Caki2 (cell line): ENCODE results near the gene TTLL9. TPM values are rescaled to one million over a fixed set of nuclear protein-coding genes. Genes with fewer than 3 reads are reported as not detected.

Experiments used
- DNase-seq: peaks from one replicate; pipeline ENCODE4 v3.0.0-alpha.2; 2015; ENCODE audit warnings: low read depth
- in situ Hi-C: cut with HindIII; loops from 2 replicates; pipeline ENCODE4 v1.10.0; 2016; ENCODE audit warnings: low sequenced_read_pairs, low pct_unique_long_range_greater_than_20kb, mixed read lengths
- total RNA-seq: library from RNA; depleted of rRNA; stranded (reverse); fragments of >200 nt; shearing (Covaris generic); gene quantifications from 2 replicates; pipeline ENCODE4 v1.2.3, GENCODE V29; 2014; ENCODE audit warnings: low replicate concordance

TTLL9 gene
- total RNA-seq, 1 experiment from 2014 or later = 0.20 TPM

DNA sequence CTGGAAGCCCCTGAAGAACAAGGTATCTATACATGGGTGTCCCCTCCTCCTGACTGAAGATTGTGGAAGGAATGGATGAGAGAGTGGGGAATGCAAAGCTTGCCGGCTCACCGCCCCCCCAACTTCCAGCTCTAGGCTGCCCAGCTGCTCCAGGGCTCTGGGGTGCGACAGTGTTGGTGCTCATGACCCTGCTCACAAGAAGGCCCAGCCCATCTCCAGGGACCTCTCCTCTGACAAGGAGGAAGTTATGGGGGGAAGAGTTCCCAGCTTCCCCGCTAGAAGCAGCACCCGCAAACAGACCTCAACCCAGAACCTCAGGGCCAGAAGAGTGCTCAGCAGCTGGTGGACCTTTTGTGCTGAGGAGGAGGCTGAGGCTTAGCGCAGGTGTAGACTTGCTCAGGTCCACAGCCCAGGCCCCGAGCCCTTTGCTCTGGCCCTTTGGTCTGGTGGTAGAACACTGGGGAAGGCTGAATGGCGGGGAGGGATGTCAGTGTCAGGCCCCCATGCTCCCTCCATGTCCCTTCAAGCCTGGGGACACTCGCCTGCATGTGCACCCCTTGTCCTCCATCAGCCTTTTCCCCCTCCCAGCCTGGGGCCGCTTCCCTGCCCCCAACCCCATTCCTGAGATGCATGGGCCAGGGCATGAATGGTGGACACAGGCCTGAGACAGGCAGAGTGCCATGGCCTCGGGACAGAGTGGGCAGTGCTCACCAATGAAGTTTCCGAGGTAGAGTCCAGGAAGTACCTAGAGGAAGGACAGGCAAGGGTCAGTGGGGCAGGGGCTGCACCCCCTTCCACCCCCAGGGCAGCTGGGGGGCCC lies 1.4 kb upstream of the TTLL9 start:
- in situ Hi-C loops = no loop called here
- no peak for DNase-seq

DNA sequence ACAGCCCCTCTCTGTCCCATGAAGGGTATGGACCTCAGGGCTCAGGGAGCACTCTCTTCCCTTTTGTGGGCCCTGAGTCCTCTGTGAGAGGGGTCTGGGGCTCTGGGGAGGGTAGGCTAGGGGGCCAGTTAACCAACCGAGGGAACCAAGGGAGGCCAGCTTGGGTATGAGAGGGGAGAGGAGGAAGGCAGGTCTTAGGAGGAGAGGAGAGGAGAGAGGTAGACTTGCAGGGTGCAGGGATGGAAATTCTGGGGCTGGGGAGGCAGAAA lies 827 bp upstream of the TTLL9 start:
- DNase-seq = no peak
- in situ Hi-C loops = no loop called here

DNA sequence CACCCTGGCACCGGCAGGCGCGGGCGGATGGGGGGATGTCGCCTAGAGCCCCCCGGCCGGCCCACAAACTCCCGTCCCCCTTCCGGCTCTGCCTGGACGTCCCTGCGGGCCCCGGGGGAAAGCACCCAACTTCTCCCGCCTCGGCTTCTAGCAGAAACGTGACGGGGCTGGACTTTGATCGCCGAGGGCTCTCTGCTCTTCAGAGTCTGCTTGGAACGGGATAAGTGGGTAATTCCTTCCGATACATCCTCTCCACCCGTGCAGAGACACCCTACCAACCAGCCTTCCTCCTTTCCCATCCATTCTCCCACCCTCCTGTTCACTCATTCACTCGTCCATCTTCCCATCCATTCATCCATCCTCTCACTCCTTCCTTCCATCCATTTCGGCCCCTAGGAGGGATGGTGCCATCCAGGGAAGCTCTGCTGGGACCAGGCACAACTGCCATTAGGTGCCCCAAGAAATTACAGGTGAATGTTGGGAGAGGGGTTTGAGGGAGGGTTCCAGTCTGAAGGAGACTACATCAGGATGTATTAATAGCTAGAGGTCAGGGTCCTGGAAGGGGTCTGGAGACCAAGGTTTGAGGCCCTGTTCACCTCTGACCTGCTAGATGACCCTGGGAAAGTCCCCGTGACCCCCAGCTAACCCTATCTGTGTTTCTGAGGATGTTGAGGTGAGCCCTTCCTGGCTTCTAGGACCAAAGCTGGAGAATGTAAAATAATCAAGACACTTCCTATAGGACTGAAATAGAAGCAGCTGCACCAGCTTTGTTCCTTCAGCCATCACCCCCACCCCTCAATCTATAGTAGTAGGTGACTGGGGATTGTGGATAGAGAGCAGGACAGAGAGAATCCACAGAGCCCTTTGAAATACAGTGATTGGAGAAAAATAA lies 538 bp downstream of the TTLL9 start:
- no peak for DNase-seq
- in situ Hi-C loops = no loop called here

DNA sequence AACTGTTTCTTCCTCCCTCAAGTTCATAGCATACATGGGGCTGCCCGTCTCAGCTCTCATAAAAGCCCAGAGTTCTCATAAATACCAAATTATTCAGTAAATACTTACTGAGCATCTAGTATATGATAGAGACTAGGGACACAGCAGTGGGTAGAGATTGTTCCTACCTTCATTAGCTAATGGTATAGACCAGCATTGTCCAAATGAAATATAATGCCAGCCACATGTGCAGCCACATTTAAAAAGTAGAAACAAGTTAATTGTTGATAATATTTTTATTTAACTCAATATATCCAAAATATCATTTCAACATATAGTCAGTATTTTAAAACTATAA lies 1.2 kb downstream of the TTLL9 start:
- no peak for DNase-seq
- in situ Hi-C loops = no loop called here

DNA sequence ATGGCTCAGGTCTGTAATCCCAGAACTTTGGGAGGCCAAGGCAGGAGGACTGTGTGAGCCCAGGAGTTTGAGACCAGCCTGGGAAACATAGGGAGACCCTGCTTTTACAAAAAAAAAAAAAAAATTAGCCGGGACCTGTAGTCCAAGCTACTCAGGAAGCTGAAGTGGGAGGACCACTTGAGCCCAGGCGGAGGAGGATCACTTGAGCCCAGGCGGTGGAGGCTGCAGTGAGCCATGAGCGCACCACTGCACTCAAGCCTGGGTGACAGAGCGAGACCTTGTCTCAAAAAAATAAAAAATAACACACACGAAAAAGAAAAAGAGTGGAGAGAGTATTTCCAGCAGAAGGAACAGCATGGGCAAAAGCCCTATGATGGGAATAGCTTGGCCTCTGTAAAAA lies 2.0 kb downstream of the TTLL9 start:
- in situ Hi-C loops = no loop called here
- no peak for DNase-seq

DNA sequence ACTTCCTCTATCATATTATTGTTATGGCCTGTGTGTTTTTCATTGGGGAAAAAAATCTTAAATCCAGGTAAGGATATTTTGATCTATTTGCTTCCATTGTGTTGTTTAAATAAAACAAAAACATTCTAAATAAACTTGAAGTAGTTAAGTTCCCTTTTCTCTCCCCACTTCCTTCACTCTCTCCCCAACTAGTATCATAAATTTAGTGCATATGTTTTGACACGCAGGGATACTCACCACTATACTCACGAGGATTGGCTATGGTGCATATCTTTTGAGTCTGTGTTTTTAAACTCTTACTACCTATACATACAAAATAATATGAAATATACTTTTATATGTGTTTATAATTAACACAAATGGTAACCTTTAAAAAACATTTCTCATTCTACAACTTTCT lies 5.2 kb downstream of the TTLL9 start:
- in situ Hi-C loops = no loop called here
- DNase-seq = no peak

DNA sequence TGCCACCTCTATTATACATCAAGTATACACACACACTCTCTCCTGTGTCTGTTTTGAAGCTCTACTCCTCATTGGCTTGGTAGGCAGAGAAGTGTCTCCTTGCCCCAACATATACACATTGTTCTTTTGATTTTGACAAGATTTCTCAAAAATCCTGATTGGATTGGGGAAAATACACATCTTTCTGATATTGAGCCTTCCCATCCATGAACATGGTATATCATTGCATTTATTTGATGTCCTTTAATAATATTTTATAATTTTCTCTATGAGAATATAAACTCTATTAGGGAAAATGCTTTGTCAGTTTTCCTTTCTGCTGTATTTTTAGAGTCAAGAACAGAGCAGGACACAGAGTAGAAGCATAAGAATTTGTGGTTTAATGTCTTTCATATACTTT lies 7.2 kb downstream of the TTLL9 start:
- in situ Hi-C loops = no loop called here
- no peak for DNase-seq

DNA sequence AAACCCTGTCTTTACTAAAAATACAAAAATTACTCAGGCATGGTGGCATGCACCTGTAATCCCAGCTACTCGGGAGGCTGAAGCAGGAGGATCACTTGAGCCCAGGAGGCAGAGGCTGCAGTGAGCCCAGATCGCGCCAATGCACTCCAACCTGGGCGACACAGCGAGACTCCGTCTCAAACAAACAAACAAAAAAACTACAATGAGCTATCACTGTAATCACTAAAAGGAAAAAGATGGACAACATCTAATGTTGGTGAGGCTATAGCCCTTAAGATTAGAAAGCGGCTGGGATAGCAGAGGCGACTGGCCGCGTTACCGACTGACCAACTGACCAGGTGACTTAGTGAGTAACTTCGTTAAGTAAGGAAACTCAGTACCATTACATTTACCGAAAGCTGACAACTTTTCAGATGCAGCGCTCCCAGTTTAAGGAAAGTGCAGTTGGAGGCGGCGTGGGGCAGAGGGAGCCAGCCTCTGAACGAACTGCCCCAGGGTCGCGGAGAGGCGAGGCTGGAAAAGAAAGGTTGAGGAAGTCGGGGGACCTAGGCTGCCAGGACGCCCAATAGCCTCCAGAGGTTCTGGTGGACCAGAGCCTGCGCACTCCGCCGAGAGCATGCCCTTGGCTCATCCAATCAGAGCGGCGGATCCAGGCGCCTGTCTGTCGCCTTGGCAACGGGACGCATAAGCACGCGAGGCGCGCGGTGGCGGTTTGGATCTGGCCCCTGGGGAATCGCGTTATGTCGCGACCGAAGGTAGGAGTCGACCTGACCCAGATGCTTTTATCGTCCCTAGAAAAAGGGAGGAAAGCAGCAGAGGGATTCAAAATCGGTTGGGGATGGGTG lies 8.9 kb downstream of the TTLL9 start:
- DNase-seq = peak; percentile 95
- in situ Hi-C loops = no loop called here

DNA sequence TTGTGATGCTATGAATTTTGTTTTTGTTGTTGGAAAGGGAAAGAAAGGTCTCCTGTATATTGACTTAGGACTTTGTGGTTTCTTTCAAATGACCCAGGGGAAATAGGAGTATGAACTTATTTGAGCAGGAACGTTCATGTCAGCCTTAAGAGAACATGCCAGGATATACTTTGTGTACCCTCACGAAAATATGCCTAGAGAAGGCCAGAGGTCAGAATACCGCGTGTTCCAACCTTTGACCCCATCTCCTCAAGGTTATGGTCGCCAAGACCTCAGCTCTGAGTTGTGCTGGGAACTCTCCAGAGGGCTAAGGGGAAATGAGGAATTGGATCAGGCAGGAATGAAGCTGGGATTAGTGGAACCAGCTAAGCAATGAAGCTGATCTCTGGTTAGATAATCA lies 11.5 kb downstream of the TTLL9 start:
- in situ Hi-C loops = no loop called here
- no peak for DNase-seq

DNA sequence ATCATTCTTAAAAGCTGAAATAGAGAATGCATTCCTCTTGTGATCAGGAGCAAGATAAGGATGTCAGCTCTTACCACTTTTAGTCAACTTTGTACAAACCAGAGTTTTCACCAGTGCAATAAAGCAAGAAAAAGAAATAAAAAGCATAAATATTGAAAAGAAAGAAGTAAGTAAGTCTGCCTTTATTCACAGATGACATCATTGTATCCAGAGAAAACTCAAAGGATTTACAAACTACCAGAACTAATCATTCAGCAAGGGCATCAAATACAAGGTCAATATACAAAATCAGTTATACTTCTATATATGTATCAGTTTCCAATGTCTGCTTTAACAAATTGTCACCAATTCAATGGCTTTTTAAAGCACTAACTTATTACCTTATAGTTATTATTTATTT lies 13.4 kb downstream of the TTLL9 start:
- DNase-seq = no peak
- in situ Hi-C loops = no loop called here

DNA sequence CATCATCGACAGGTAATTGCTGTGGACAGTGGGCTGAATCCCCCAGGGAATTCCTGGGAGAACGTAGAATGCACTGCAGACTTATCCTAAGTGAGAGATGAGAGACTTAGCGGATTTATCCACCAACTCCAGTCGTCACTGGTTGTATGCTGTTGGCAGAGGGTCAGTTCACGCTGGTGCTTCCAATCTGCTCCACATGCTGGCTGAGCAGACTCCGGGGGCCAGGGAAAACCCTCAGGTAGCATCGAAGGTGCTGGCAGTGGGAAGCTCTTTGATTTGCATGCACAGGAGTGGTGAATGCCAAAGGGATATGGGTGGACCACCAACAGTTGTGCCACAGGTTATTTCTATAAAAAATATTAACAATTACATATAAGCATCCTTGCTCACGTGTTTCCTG lies 20.2 kb downstream of the TTLL9 start:
- in situ Hi-C loops = no loop called here
- DNase-seq = no peak

DNA sequence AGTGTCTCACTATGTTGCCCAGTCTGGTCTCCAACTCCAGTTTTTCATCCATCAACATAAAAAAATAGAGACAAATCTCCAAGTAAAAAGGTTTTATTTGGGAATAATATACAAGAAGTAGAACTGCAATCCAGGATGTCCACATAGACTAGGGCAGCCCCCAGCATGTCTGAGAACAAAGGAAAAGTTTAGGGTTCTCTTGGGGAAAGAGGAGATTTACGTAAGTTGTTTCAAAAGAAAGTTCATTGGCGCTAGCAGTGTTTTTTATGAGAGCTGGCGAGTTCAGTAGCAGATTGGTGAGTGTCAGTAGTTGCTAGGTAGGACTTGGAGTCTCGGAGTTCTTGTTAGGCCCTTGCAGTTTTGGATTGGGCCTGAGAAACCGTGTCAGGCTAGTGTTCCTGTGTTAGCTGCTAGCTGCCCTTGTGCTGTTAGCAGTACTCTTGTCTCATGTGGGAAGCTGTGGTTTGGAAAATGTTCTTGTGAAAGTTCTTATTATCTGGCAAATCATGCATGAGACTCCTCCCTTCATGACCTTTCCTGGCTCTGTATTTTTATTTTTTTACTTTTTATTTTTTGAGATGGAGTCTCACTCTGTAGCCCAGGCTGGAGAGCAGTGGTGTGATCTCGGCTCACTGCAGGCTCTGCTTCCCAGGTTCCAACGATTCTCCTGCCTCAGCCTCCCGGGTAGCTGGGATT lies 24.7 kb downstream of the TTLL9 start:
- DNase-seq = no peak
- in situ Hi-C loops = no loop called here

DNA sequence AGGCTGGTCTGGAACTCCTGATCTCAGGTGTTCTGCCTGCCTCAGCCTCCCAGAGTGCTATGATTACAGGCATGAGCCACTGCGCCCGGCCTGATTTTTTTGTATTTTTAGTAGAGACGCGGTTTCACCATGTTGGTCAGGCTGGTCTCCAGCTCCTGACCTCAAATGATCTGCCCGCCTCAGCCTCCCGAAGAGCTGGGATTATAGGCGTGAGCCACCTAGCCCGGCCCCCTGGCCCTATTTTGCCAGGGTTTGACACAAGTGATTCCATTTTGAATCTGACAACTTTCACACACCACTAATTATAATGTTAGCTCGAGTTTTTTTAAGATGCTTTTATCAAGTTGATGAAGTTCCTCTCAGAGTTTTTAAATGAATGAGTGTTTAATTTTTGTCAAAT lies 25.6 kb downstream of the TTLL9 start:
- in situ Hi-C loops = no loop called here
- DNase-seq = no peak

DNA sequence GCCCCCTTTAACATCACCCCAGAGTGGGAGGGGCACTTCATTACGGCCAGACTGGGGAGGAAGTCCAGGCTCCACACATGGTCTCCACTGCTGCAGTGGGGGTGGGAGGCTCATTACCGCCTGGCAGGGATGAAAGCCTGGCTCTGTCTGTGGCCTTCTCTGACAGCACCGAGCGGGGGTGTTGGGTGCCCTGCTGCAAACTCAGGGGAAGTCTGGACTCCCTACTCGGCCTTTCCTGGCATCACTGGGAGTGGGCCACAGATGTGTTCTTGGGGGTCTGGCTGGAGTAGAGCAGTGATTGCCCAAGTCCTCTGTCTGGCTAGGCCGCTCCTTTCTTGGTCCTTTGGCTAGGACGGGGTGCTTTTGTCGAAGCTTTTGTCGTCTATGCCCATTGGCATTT lies 27.1 kb downstream of the TTLL9 start:
- in situ Hi-C loops = no loop called here

DNA sequence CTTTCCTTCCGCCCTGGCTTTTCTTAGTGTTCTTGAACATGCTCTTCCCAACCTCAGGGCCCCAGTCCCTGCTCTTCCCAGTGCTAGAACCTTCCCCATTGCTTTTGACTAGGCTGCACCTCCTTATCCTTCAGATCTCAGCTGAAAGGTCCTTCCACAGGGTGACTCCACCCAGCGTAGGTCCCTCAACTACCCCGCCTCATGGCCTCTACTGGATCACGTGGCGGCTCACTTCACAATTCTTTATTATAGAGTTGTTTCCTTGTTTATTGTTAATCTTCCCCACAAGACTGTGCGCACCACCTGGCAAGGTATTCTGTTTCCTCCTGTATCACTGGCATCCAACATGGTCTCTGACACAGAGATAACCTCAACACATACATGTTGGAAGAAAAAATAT lies 31.2 kb downstream of the TTLL9 start:
- in situ Hi-C loops = no loop called here

More for the DNA sequence above, 27.1 kb downstream of the TTLL9 start:
- no peak for DNase-seq

DNA sequence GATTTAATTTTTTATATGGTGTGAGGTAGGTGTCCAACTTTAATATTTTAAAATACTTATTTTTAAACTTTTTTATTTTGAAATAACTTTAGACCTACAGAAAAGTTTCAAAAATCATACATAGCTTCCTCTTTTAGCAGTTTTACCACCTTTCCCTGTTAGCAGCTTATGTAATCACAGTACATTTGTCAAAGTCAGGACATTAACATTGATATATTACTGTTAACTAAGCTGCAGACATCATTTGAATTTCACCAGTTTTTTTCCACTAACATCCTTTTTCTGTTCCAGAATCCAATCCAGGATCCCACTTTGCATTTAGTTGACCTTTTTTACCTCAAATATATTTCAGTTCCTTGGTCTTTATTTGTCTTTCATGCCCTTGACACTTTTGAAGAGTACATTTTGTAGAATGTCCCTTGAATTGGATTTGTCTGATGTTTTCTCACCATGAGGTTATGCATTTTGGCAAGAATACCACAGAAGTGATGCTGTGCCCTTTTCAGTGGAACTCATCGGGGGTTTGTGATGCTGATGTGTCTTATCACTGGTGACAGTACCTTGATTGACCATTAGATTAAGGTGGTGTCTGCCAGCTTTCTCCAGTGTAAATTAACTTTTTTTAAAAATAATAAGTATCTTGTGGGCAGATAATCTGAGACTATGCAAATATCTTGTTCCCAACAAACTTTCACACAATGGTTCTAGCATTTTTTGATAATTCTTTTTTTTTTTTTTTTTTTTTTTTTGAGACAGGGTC lies 33.4 kb downstream of the TTLL9 start:
- in situ Hi-C loops = no loop called here
- no peak for DNase-seq

More for the DNA sequence above, 31.2 kb downstream of the TTLL9 start:
- DNase-seq = no peak

DNA sequence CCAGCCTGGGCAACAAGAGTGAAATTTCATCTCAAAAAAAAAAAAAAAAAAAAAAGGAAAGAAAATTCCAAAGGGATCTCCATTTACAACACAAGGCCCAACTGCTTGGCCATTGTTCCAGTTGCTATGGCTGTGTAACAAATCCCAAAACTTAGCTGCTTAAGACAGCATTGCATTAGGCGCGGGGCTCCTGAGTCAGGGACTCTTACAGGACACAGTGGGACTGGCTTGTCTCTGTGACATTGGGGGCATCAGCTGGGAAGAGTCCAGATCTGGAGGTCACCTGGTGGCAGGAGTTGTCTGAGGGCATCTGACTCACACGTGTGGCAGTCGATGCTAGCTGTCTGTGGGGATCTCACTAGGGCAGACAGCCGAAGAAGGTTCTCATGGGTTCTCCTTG lies 35.6 kb downstream of the TTLL9 start:
- DNase-seq = no peak
- in situ Hi-C loops = no loop called here

DNA sequence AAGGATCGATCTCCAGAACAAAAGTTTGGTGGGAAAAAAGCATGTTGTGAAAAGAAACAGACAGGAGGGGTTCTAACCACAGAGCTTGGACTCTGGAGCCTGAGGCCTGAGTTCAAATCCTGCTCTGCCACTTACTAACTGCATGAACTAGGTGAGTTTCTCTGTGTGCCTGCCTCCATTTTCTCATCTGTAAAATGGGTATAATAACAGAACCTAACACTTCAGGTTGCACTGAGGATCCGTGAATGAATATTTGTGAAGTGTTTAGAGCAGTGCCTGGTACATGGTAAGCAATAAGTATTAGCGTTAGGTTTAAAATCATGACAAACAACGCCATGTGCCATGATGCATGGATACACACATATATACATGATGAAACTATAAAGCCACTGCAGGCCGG lies 36.6 kb downstream of the TTLL9 start:
- no peak for DNase-seq
- in situ Hi-C loops = no loop called here
